Measurements from ENCODE around the gene SUPT4H1. TPM values are rescaled to one million over a fixed set of nuclear protein-coding genes. Genes with fewer than 3 reads are reported as not detected.

Gene SUPT4H1
- total and polyA plus RNA-seq, 2 of the 4 experiments (the other 2 are of a cell fraction) = 51.6 to 129 TPM

- intact Hi-C loops (cut with micrococcal nuclease) (loop anchor here (2.0 to 5.0 kb wide), 4 partner anchors 29 to 164 kb away; partner anchors contain the start of gene RNF43), dilution Hi-C loops (cut with HindIII; ENCODE audit: low sequenced_read_pairs, unreplicated experiment) (no loop called here), in situ Hi-C loops (cut with MboI; ENCODE audit: low sequenced_read_pairs) (no loop called here)
- Histone ChIP-seq H4K20me1 (ENCODE audit: insufficient read depth, low read length) (no peaks in the 10 kb centered on the region), H3K23ac (ENCODE audit: low read depth, low read length) (no peak overlapping the region), H3K36me3 (ENCODE audit: control insufficient read depth, insufficient read depth, low read length) (peaks cover 6% of the 10 kb centered on the region), H3K9me1 (ENCODE audit: insufficient read depth, low read length) (no peaks in the 10 kb centered on the region), H2AK9ac (replicated peaks; ENCODE audit: low read depth, low read length, poor library complexity) (no peak overlapping the region), H3K4ac (ENCODE audit: low read depth, low read length) (no peak overlapping the region), H3K14ac (replicated peaks; ENCODE audit: low read depth, low read length) (no peak overlapping the region), H4K91ac (ENCODE audit: insufficient read depth, low read depth, low read length) (no peak overlapping the region), H3K79me1 (ENCODE audit: low read depth in 1 of 2, low read length in 2 of 2) (peaks cover 15 to 24% of the 10 kb centered on the region in 2 experiments), H3K27me3 (ENCODE audit: control insufficient read depth, insufficient read depth, low read length) (no peaks in the 10 kb centered on the region; the same call in 1 of the 2 replicates), H3K4me2 (ENCODE audit: low read depth, low read length) (peak overlapping the region; percentile 100), H2BK120ac (ENCODE audit: low read depth, low read length) (no peak overlapping the region), H3K27ac (ENCODE audit: insufficient read depth, low read length) (no peak overlapping the region), H4K8ac (ENCODE audit: low read depth in 2 of 2, low read length in 2 of 2) (peak overlapping the region; percentile 75 to 78; a peak in 2 of 4 replicates), H2BK15ac (ENCODE audit: low read depth, low read length) (no peak overlapping the region), H3K4me1 (ENCODE audit: control insufficient read depth, insufficient read depth, low read length) (no peaks in the 10 kb centered on the region), H4K5ac (ENCODE audit: low read depth, low read length) (no peak overlapping the region), H2AK5ac (ENCODE audit: low read depth, low read length) (no peak overlapping the region), H3K9me3 (ENCODE audit: control insufficient read depth, insufficient read depth, low read length) (no peaks in the 10 kb centered on the region), H3K9ac (ENCODE audit: low read depth, low read length) (no peak overlapping the region), H2BK5ac (ENCODE audit: low read depth, low read length, poor library complexity, severe bottlenecking) (no peak overlapping the region), H3K4me3 (ENCODE audit: insufficient read depth, low read depth, low read length) (no peak overlapping the region), H2AFZ (replicated peaks; ENCODE audit: low read length, poor library complexity) (no peak overlapping the region), H3K18ac (ENCODE audit: low read depth, low read length) (no peak overlapping the region), H2BK20ac (ENCODE audit: low read depth, low read length) (no peak overlapping the region), H3K56ac (ENCODE audit: extremely low read depth, insufficient read depth, low read length) (no peak overlapping the region)
- ChIA-PET POLR2A (ENCODE audit: unreplicated experiment) (interaction anchor here (0.6 to 2.3 kb wide), 2 partner anchors 16 to 1253 kb away, joined by 5 to 13 read pairs; no protein-coding TSS in a partner anchor), CTCF (interaction anchor here (1.0 to 1.5 kb wide), 2 partner anchors 16 to 63 kb away, joined by 5 to 6 read pairs; partner anchors contain the start of gene RNF43)
- no TSS peak for BruUV-seq (replicated peaks)
- TF ChIP-seq RCOR1 (IDR thresholded peaks at IDR 0.05; ENCODE audit: insufficient replicate concordance, low read length) = peak; percentile 2
- no peak for TF ChIP-seq RAD21 (IDR thresholded peaks at IDR 0.05; ENCODE audit: low read length)
- DNase-seq = no peak
- no peak for ATAC-seq (ENCODE audit: low read depth)
- no CpG with 5 or more reads among the region's 4 CpGs for WGBS, 2 experiments (ENCODE audit: extremely low coverage in 2 of 2, insufficient read length in 1 of 2)
Measured at GRCh38 chr17:58353389-58353825, 1.4 kb upstream of the SUPT4H1 start.

Data from IMR-90 (cell line).